WERI-Rb-1 (cell line): ENCODE data around the gene FAM187B.

Experiments
- DNase-seq: peaks from one replicate; pipeline ENCODE4 v3.0.0-alpha.2; 2020
- H3K27ac ChIP-seq: fragments of 250-450 bp; sonication (Bioruptor Pico); 2 replicates; pipeline ENCODE4 v1.5.1; 2020; ENCODE audit warnings: mild to moderate bottlenecking, moderate library complexity
- H3K27me3 ChIP-seq: fragments of 250-450 bp; sonication (Bioruptor Pico); 2 replicates; pipeline ENCODE4 v1.5.1; 2021; ENCODE audit warnings: mild to moderate bottlenecking, low read depth, moderate library complexity; ENCODE audit not compliant: insufficient read depth, severe bottlenecking
- H3K36me3 ChIP-seq: fragments of 250-450 bp; sonication (Bioruptor Pico); 2 replicates; pipeline ENCODE4 v1.5.1; 2020; ENCODE audit warnings: mild to moderate bottlenecking, moderate library complexity
- H3K4me3 ChIP-seq: 2 replicates; pipeline ENCODE4 v1.5.1; 2011; ENCODE audit warnings: low read depth, mild to moderate bottlenecking, control low read depth, low read length
- H3K9me3 ChIP-seq: fragments of 250-450 bp; sonication (Bioruptor Pico); 2 replicates; pipeline ENCODE4 v1.5.1; 2021; ENCODE audit warnings: mild to moderate bottlenecking, moderate library complexity; ENCODE audit not compliant: severe bottlenecking
- CTCF ChIP-seq: IDR thresholded peaks from 2 replicates; pipeline ENCODE4 v1.5.1; 2011; ENCODE audit warnings: low read depth, mild to moderate bottlenecking, control low read depth, inconsistent platforms, low read length

FAM187B gene

GRCh38 chr19:35272122-35272719, 43.7 kb upstream of the FAM187B start:
- no peak for DNase-seq
- no peak overlapping the region for H3K27ac ChIP-seq
- no peaks in the 10 kb centered on the region for H3K27me3 ChIP-seq
- H3K36me3 ChIP-seq: peaks cover 61% of the 10 kb centered on the region
- no peaks in the 10 kb centered on the region for H3K9me3 ChIP-seq
- H3K4me3 ChIP-seq: no peak overlapping the region
- TF ChIP-seq CTCF: no peak

GRCh38 chr19:35271546-35271945, 43.0 kb upstream of the FAM187B start:
- no peaks in the 10 kb centered on the region for H3K27me3 ChIP-seq
- no peaks in the 10 kb centered on the region for H3K9me3 ChIP-seq
- H3K36me3 ChIP-seq: peaks cover 61% of the 10 kb centered on the region
- no peak overlapping the region for H3K4me3 ChIP-seq
- no peak overlapping the region for H3K27ac ChIP-seq
- TF ChIP-seq CTCF: no peak
- no peak for DNase-seq

GRCh38 chr19:35270381-35270811, 41.9 kb upstream of the FAM187B start:
- no peaks in the 10 kb centered on the region for H3K27me3 ChIP-seq
- TF ChIP-seq CTCF: no peak
- H3K9me3 ChIP-seq: no peaks in the 10 kb centered on the region
- no peak for DNase-seq
- peaks cover 67% of the 10 kb centered on the region for H3K36me3 ChIP-seq
- H3K4me3 ChIP-seq: no peak overlapping the region
- H3K27ac ChIP-seq: no peak overlapping the region

GRCh38 chr19:35269438-35270117, 41.0 kb upstream of the FAM187B start:
- Histone ChIP-seq H3K36me3 (peaks cover 74% of the 10 kb centered on the region), H3K4me3 (peak overlapping the region; percentile 38), H3K27ac (peak overlapping the region; percentile 96), H3K9me3 (no peaks in the 10 kb centered on the region), H3K27me3 (no peaks in the 10 kb centered on the region)
- peak; percentile 93 for DNase-seq
- TF ChIP-seq CTCF: peak; percentile 71

GRCh38 chr19:35268536-35269437, 40.2 kb upstream of the FAM187B start, which contains the start of gene USF2:
USF2 (plus strand) TSS chr19:35268962; CDS start chr19:35269102, 140 bp downstream.
- peak within 1 kb of the TSS; percentile 96 for H3K27ac ChIP-seq
- H3K4me3 ChIP-seq: peak within 1 kb of the TSS; percentile 69

More at GRCh38 chr19:35268536-35269437, 40.2 kb upstream of the FAM187B start, which contains the start of gene USF2:
- no peak for TF ChIP-seq CTCF
- Histone ChIP-seq H3K36me3 (peaks cover 74% of the 10 kb centered on the region), H3K9me3 (no peaks in the 10 kb centered on the region), H3K27me3 (no peaks in the 10 kb centered on the region)
- peak; percentile 76 for DNase-seq
